DOHH2 (cell line): Measurements from ENCODE around the gene NEMF.
"Not testable (repeated sequence)": the region's sequence is repeated elsewhere in the genome, so short reads cannot be mapped to it uniquely, and the experiment has no call there.

Experiments
- H3F3A ChIP-seq: fragments of 200-600 bp; sonication (generic), shearing (Covaris generic); 2 replicates; pipeline ENCODE4 v1.6.0; 2016; ENCODE audit warnings: antibody characterized with exemption, mild to moderate bottlenecking; ENCODE audit not compliant: control insufficient read depth, insufficient read depth
- H3K27ac ChIP-seq: fragments of 200-600 bp; sonication (generic); 2 replicates; pipeline ENCODE4 v1.5.1; 2014; ENCODE audit warnings: low read depth, mild to moderate bottlenecking, low read length, moderate library complexity
- H3K27me3 ChIP-seq: fragments of 200-600 bp; sonication (generic); 2 replicates; pipeline ENCODE4 v1.6.1; 2014; ENCODE audit warnings: mild to moderate bottlenecking, low read length, mixed read lengths; ENCODE audit not compliant: control insufficient read depth
- H3K36me3 ChIP-seq: fragments of 200-600 bp; sonication (generic); 2 replicates; pipeline ENCODE4 v1.6.1; 2014; ENCODE audit warnings: mild to moderate bottlenecking, low read length, moderate library complexity, mixed read lengths; ENCODE audit not compliant: control insufficient read depth
- H3K4me1 ChIP-seq: fragments of 200-600 bp; sonication (generic); 2 replicates; pipeline ENCODE4 v1.6.1; 2014; ENCODE audit warnings: mild to moderate bottlenecking, low read length, mixed read lengths; ENCODE audit not compliant: control insufficient read depth
- H3K4me2 ChIP-seq: fragments of 200-600 bp; sonication (generic); 2 replicates; pipeline ENCODE4 v1.6.0; 2014; ENCODE audit warnings: mild to moderate bottlenecking, low read length, moderate library complexity
- H3K4me3 ChIP-seq: fragments of 200-600 bp; sonication (generic); 2 replicates; pipeline ENCODE4 v1.5.1; 2014; ENCODE audit warnings: mild to moderate bottlenecking, low read length, mixed read lengths
- H3K79me2 ChIP-seq: fragments of 200-600 bp; sonication (generic); 2 replicates; pipeline ENCODE4 v1.6.1; 2014; ENCODE audit warnings: mild to moderate bottlenecking, low read length, mixed read lengths; ENCODE audit not compliant: control insufficient read depth
- H3K9me2 ChIP-seq: fragments of 200-600 bp; sonication (generic); replicated peaks from 2 replicates; pipeline ENCODE4 v1.6.1; 2014; ENCODE audit warnings: mild to moderate bottlenecking, low read length, mixed read lengths; ENCODE audit not compliant: control insufficient read depth
- H3K9me3 ChIP-seq: fragments of 200-600 bp; sonication (generic); 2 replicates; pipeline ENCODE4 v1.6.1; 2014; ENCODE audit warnings: antibody characterized with exemption, low read length, mixed read lengths; ENCODE audit not compliant: control insufficient read depth, insufficient read depth
- H4K20me1 ChIP-seq: fragments of 200-600 bp; sonication (generic); 2 replicates; pipeline ENCODE4 v1.6.0; 2014; ENCODE audit warnings: low read depth, mild to moderate bottlenecking, antibody characterized with exemption, low read length, moderate library complexity; ENCODE audit not compliant: control insufficient read depth, insufficient read depth
- EZH2phosphoT487 ChIP-seq: fragments of 200-600 bp; sonication (generic); IDR thresholded peaks from 2 replicates; pipeline ENCODE4 v1.6.1; 2017; ENCODE audit warnings: borderline replicate concordance, mild to moderate bottlenecking, antibody characterized with exemption, low read length, moderate library complexity, mixed read lengths
- TF ChIP-seq, protein P1 (sequence below): fragments of 200-600 bp; sonication (generic); IDR thresholded peaks from one replicate; pipeline ENCODE4 v1.5.1; 2014; ENCODE audit warnings: antibody characterized with exemption, mild to moderate bottlenecking, low read depth, low read length; ENCODE audit not compliant: poor library complexity, severe bottlenecking

NEMF gene

DNA sequence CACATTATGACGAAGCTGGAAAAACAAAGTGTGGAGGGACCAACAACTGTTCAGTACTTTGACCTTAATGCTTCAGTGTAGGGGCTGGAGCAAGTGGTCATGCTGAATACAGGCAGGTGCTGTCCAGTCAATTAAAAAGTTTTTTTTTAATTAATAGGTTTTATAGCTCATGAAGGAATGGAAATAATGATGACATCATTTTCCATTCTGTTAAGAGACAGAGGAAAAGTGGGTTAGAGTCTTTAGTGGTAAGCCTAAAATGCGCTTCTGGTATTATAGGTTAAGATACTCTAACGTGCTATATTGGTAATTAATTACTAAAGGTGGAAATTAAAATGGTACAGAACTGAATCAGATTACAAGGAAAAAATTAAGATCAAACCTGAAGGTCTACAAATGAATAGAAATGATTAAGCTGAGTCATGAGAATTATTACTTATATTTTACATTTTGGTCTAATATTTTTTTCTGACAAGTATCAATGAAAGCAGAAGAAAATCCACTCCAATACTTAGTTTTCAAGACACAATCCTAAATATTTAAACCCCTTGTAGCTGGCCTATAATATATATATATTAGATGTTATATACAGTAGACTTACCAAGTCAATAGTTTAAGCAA is 69.1 kb downstream of the NEMF start:
- H3K4me3 ChIP-seq, result no peak overlapping the region
- TF ChIP-seq EZH2phosphoT487, result no peak
- TF ChIP-seq, protein P1, sequence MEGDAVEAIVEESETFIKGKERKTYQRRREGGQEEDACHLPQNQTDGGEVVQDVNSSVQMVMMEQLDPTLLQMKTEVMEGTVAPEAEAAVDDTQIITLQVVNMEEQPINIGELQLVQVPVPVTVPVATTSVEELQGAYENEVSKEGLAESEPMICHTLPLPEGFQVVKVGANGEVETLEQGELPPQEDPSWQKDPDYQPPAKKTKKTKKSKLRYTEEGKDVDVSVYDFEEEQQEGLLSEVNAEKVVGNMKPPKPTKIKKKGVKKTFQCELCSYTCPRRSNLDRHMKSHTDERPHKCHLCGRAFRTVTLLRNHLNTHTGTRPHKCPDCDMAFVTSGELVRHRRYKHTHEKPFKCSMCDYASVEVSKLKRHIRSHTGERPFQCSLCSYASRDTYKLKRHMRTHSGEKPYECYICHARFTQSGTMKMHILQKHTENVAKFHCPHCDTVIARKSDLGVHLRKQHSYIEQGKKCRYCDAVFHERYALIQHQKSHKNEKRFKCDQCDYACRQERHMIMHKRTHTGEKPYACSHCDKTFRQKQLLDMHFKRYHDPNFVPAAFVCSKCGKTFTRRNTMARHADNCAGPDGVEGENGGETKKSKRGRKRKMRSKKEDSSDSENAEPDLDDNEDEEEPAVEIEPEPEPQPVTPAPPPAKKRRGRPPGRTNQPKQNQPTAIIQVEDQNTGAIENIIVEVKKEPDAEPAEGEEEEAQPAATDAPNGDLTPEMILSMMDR, result no peak
- H3K27me3 ChIP-seq, result no peaks in the 10 kb centered on the region
- no peaks in the 10 kb centered on the region for H3K9me2 ChIP-seq
- H3K36me3 ChIP-seq, result peaks cover 95% of the 10 kb centered on the region
- H3K9me3 ChIP-seq, result no peaks in the 10 kb centered on the region
- H3K79me2 ChIP-seq, result no peaks in the 10 kb centered on the region
- no peaks in the 10 kb centered on the region for H4K20me1 ChIP-seq
- no peak overlapping the region for H3K27ac ChIP-seq
- H3K4me1 ChIP-seq, result no peaks in the 10 kb centered on the region
- H3F3A ChIP-seq, result peaks cover 27% of the 10 kb centered on the region
- H3K4me2 ChIP-seq, result no peak overlapping the region

DNA sequence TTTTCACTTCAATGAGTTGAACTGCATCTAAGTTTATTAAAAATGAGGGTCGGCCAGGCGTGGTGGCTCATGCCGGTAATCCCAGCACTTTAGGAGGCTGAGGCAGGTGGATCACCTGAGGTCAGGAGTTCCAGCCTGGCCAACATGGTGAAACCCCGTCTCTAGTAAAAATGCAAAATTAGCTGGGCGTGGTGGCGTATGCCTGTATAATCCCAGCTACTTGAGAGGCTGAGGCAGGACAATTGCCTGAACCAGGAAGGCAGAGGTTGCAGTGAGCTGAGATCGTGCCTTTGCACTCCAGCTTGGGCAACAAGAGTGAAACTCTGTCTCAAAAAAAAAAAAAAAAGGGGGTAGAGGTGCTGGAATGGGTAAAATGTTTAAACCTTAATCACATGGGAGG is 71.5 kb downstream of the NEMF start:
- Histone ChIP-seq H3F3A (peaks cover 26% of the 10 kb centered on the region; the same call in 1 of the 2 replicates), H3K36me3 (peaks cover 88% of the 10 kb centered on the region)
- not testable (repeated sequence) for H3K79me2 ChIP-seq, H4K20me1 ChIP-seq, H3K4me1 ChIP-seq, H3K4me3 ChIP-seq, H3K4me2 ChIP-seq, H3K27ac ChIP-seq, H3K9me3 ChIP-seq, H3K9me2 ChIP-seq, H3K27me3 ChIP-seq

- Histone ChIP-seq H3K9me3 (no peaks in the 10 kb centered on the region), H4K20me1 (no peaks in the 10 kb centered on the region; the same call in 1 of the 2 replicates), H3K27ac (no peak overlapping the region), H3K79me2 (no peaks in the 10 kb centered on the region), H3K36me3 (peaks cover 84% of the 10 kb centered on the region), H3K4me2 (no peak overlapping the region), H3K4me3 (no peak overlapping the region), H3K9me2 (no peaks in the 10 kb centered on the region), H3K4me1 (no peaks in the 10 kb centered on the region), H3K27me3 (no peaks in the 10 kb centered on the region), H3F3A (peaks cover 32% of the 10 kb centered on the region)
- no peak for TF ChIP-seq EZH2phosphoT487
- TF ChIP-seq, protein P1, result no peak
Measured at GRCh38 chr14:49778421-49778820, 74.2 kb downstream of the NEMF start.

- peaks cover 36% of the 10 kb centered on the region for H3K4me1 ChIP-seq
- no peaks in the 10 kb centered on the region for H3K9me2 ChIP-seq
- no peaks in the 10 kb centered on the region; the same call in none of the 2 replicates for H4K20me1 ChIP-seq
- H3K79me2 ChIP-seq, result peaks cover 22% of the 10 kb centered on the region
- no peaks in the 10 kb centered on the region for H3K27me3 ChIP-seq
- no peak overlapping the region for H3K27ac ChIP-seq
- H3K4me3 ChIP-seq, result no peak overlapping the region
- TF ChIP-seq, protein P1, result no peak
- TF ChIP-seq EZH2phosphoT487, result no peak
- H3K36me3 ChIP-seq, result peaks cover 50% of the 10 kb centered on the region
- H3K4me2 ChIP-seq, result no peak overlapping the region
- H3F3A ChIP-seq, result peaks cover 21% of the 10 kb centered on the region
- H3K9me3 ChIP-seq, result no peaks in the 10 kb centered on the region
Measured at GRCh38 chr14:49774106-49774505, 78.5 kb downstream of the NEMF start.

- H3F3A ChIP-seq, result peaks cover 23% of the 10 kb centered on the region
- H3K27me3 ChIP-seq, H3K9me2 ChIP-seq, H3K4me3 ChIP-seq, H3K27ac ChIP-seq, H3K9me3 ChIP-seq, H4K20me1 ChIP-seq: not testable (repeated sequence)
- peaks cover 49% of the 10 kb centered on the region for H3K4me1 ChIP-seq
- H3K36me3 ChIP-seq, result peaks cover 38% of the 10 kb centered on the region
- peaks cover 33% of the 10 kb centered on the region for H3K79me2 ChIP-seq
- H3K4me2 ChIP-seq, result peak overlapping the region; percentile 54
Measured at GRCh38 chr14:49771691-49772090, 80.9 kb downstream of the NEMF start.
